NCI-H1092 treated with DMSO at 0.1 percent for 48 hours (cell line): ENCODE data around the gene SLC16A7.
"Not testable (repeated sequence)": the region's sequence is repeated elsewhere in the genome, so short reads cannot be mapped to it uniquely, and the experiment has no call there.

Source experiments
- DNase-seq: peaks from one replicate; lab custom pipeline; 2025; lab: John Stamatoyannopoulos, UW

The SLC16A7 gene

GRCh38 chr12:59736359-59736758, 140.5 kb downstream of the SLC16A7 start:
- no peak for DNase-seq

GRCh38 chr12:59736786-59737185, 141.0 kb downstream of the SLC16A7 start:
- DNase-seq = no peak

GRCh38 chr12:59737725-59738463, 142.1 kb downstream of the SLC16A7 start:
- no peak for DNase-seq

GRCh38 chr12:59742841-59743240, 147.0 kb downstream of the SLC16A7 start:
- DNase-seq = no peak

GRCh38 chr12:59744564-59744963, 148.7 kb downstream of the SLC16A7 start:
- no peak for DNase-seq

- not testable (repeated sequence) for DNase-seq
These were observed 155.3 kb downstream of the SLC16A7 start for GRCh38 chr12:59751091-59751490.

- no peak for DNase-seq
These were observed 165.7 kb downstream of the SLC16A7 start for GRCh38 chr12:59761542-59761941.

GRCh38 chr12:59763835-59764234, 168.0 kb downstream of the SLC16A7 start:
- no peak for DNase-seq

- DNase-seq = no peak
These were observed 172.2 kb downstream of the SLC16A7 start for GRCh38 chr12:59768031-59768430.

- no peak for DNase-seq
These were observed 184.8 kb downstream of the SLC16A7 start for GRCh38 chr12:59780605-59781135.

GRCh38 chr12:59787610-59788009, 191.8 kb downstream of the SLC16A7 start:
- no peak for DNase-seq

- DNase-seq = no peak
These were observed 196.8 kb downstream of the SLC16A7 start for GRCh38 chr12:59792647-59793046.

GRCh38 chr12:59803735-59804134, 207.9 kb downstream of the SLC16A7 start:
- no peak for DNase-seq

- peak; percentile 5 for DNase-seq
These were observed 212.6 kb downstream of the SLC16A7 start for GRCh38 chr12:59808317-59808910.

GRCh38 chr12:59811991-59812390, 216.2 kb downstream of the SLC16A7 start:
- DNase-seq = no peak

- DNase-seq = no peak
These were observed 216.9 kb downstream of the SLC16A7 start for GRCh38 chr12:59812716-59813115.

- no peak for DNase-seq
These were observed 224.8 kb downstream of the SLC16A7 start for GRCh38 chr12:59820594-59821011.

GRCh38 chr12:59823567-59823966, 227.7 kb downstream of the SLC16A7 start:
- DNase-seq = no peak

GRCh38 chr12:59827767-59828166, 231.9 kb downstream of the SLC16A7 start:
- no peak for DNase-seq

GRCh38 chr12:59828521-59828920, 232.7 kb downstream of the SLC16A7 start:
- no peak for DNase-seq

GRCh38 chr12:59833408-59833807, 237.6 kb downstream of the SLC16A7 start:
- no peak for DNase-seq

GRCh38 chr12:59834659-59835474, 239.0 kb downstream of the SLC16A7 start:
- peak; percentile 5 for DNase-seq
